Erythroblast (primary cell): ENCODE results near the gene AEBP1.

Experiments used
- GATA1 ChIP-seq: IDR thresholded peaks from 2 replicates; pipeline ENCODE4 v1.6.1; 2011; ENCODE audit warnings: low read depth, mild to moderate bottlenecking, control low read depth, low read length, moderate library complexity
- POLR2A ChIP-seq: IDR thresholded peaks from 2 replicates; pipeline ENCODE4 v1.6.1; 2011; ENCODE audit warnings: mild to moderate bottlenecking, low read length

GRCh38 chr7:44066494-44067063 lies 37.6 kb upstream of the AEBP1 start:
- no peak for TF ChIP-seq POLR2A
- TF ChIP-seq GATA1: no peak
